22Rv1 (cell line): ENCODE results near the gene TXNRD3.

ENCODE experiments used
- CTCF ChIP-seq: fragments of 450-650 bp; IDR thresholded peaks from 2 replicates; pipeline ENCODE4 v1.5.1; 2017; ENCODE audit warnings: mild to moderate bottlenecking
- ZFX ChIP-seq: fragments of 450-650 bp; IDR thresholded peaks from 2 replicates; pipeline ENCODE4 v1.6.1; 2017; ENCODE audit warnings: antibody characterized with exemption, borderline replicate concordance

GRCh38 chr3:126617571-126617970, 37.4 kb downstream of the TXNRD3 start:
- no peak for TF ChIP-seq CTCF
- TF ChIP-seq ZFX = no peak
